Measurements from ENCODE around the gene PCDH9. TPM values are rescaled to one million over a fixed set of nuclear protein-coding genes. Genes with fewer than 3 reads are reported as not detected.

Gene PCDH9
- total RNA-seq, 1 experiment from 2014 or later: 0.11 TPM

GRCh38 chr13:67226696-67227095, 3.4 kb downstream of the PCDH9 start:
- H3K27me3 ChIP-seq (replicated peaks; ENCODE audit: control insufficient read depth, insufficient read depth, low read length): no peaks in the 10 kb centered on the region
- Mint-ChIP-seq H3K36me3 (ENCODE audit: insufficient read depth, unreplicated experiment) (peaks cover 5% of the 10 kb centered on the region), H3K4me3 (ENCODE audit: unreplicated experiment) (no peak overlapping the region), H3K27ac (ENCODE audit: unreplicated experiment) (no peak overlapping the region), H3K9me3 (ENCODE audit: unreplicated experiment) (no peaks in the 10 kb centered on the region), H3K4me1 (ENCODE audit: low read depth, unreplicated experiment) (peaks cover 9% of the 10 kb centered on the region), H3K27me3 (ENCODE audit: insufficient read depth, unreplicated experiment) (peaks cover 11% of the 10 kb centered on the region)
- H3K4me1 ChIP-seq: no peaks in the 10 kb centered on the region; the same call in 1 of the 2 replicates
- ChIA-PET POLR2A (no interaction called here), CTCF (no interaction called here)
- H3K36me3 ChIP-seq (ENCODE audit: control insufficient read depth, insufficient read depth, low read length): no peaks in the 10 kb centered on the region
- H3K4me3 ChIP-seq (ENCODE audit: low read depth, low read length): no peak overlapping the region
- BruUV-seq (replicated peaks): no TSS peak
- DNase-seq: no peak
- H3K9me3 ChIP-seq: no peaks in the 10 kb centered on the region
- TF ChIP-seq CTCF (IDR thresholded peaks at IDR 0.05; ENCODE audit: insufficient read depth in 1 of 2, low read depth in 1 of 2, low read length in 1 of 2, severe bottlenecking in 1 of 2, unreplicated experiment in 1 of 2): no peak
- intact Hi-C loops (cut with micrococcal nuclease; ENCODE audit: unreplicated experiment): loop anchor here (10.0 kb wide), 2 partner anchors 282 to 542 kb away; no protein-coding TSS in a partner anchor

- POLR2A ChIA-PET: no interaction called here
- H3K27ac Mint-ChIP-seq (ENCODE audit: unreplicated experiment): no peak overlapping the region
- no peak for DNase-seq
- H3K4me1 Mint-ChIP-seq (ENCODE audit: low read depth, unreplicated experiment): peaks cover 9% of the 10 kb centered on the region
- no peaks in the 10 kb centered on the region for H3K36me3 Mint-ChIP-seq (ENCODE audit: insufficient read depth, unreplicated experiment)
- intact Hi-C loops (cut with micrococcal nuclease; ENCODE audit: unreplicated experiment): loop anchor here (10.0 kb wide), 2 partner anchors 281 to 541 kb away; no protein-coding TSS in a partner anchor
- H3K27me3 Mint-ChIP-seq (ENCODE audit: insufficient read depth, unreplicated experiment): peaks cover 11% of the 10 kb centered on the region
- no peaks in the 10 kb centered on the region for H3K9me3 Mint-ChIP-seq (ENCODE audit: unreplicated experiment)
- no TSS peak for BruUV-seq (replicated peaks)
- H3K9me3 ChIP-seq: no peaks in the 10 kb centered on the region
- H3K4me3 ChIP-seq (ENCODE audit: low read depth, low read length): no peak overlapping the region
- no peak for TF ChIP-seq CTCF (IDR thresholded peaks at IDR 0.05; ENCODE audit: insufficient read depth in 1 of 2, low read depth in 1 of 2, low read length in 1 of 2, severe bottlenecking in 1 of 2, unreplicated experiment in 1 of 2)
- CTCF ChIA-PET: no interaction called here
- H3K4me3 Mint-ChIP-seq (ENCODE audit: unreplicated experiment): no peak overlapping the region
- H3K36me3 ChIP-seq (ENCODE audit: control insufficient read depth, insufficient read depth, low read length): no peaks in the 10 kb centered on the region
- H3K27me3 ChIP-seq (replicated peaks; ENCODE audit: control insufficient read depth, insufficient read depth, low read length): no peaks in the 10 kb centered on the region
- H3K4me1 ChIP-seq: no peaks in the 10 kb centered on the region; the same call in 1 of the 2 replicates
Observed at GRCh38 chr13:67225252-67226159, 4.6 kb downstream of the PCDH9 start.

- Histone ChIP-seq H3K9me3 (no peaks in the 10 kb centered on the region), H3K4me1 (no peaks in the 10 kb centered on the region), H3K4me3 (ENCODE audit: low read depth, low read length) (no peak overlapping the region), H3K36me3 (ENCODE audit: control insufficient read depth, insufficient read depth, low read length) (no peaks in the 10 kb centered on the region), H3K27me3 (replicated peaks; ENCODE audit: control insufficient read depth, insufficient read depth, low read length) (no peaks in the 10 kb centered on the region)
- Mint-ChIP-seq H3K27me3 (ENCODE audit: insufficient read depth, unreplicated experiment) (peaks cover 11% of the 10 kb centered on the region), H3K4me1 (ENCODE audit: low read depth, unreplicated experiment) (peaks cover 9% of the 10 kb centered on the region), H3K9me3 (ENCODE audit: unreplicated experiment) (no peaks in the 10 kb centered on the region), H3K4me3 (ENCODE audit: unreplicated experiment) (no peak overlapping the region), H3K36me3 (ENCODE audit: insufficient read depth, unreplicated experiment) (no peaks in the 10 kb centered on the region), H3K27ac (ENCODE audit: unreplicated experiment) (no peak overlapping the region)
- intact Hi-C loops (cut with micrococcal nuclease; ENCODE audit: unreplicated experiment): loop anchor here (1.0 to 10.0 kb wide), 6 partner anchors 149 to 1567 kb away; no protein-coding TSS in a partner anchor
- POLR2A ChIA-PET: no interaction called here
- CTCF ChIA-PET: interaction anchor here (0.6 to 1.1 kb wide), 4 partner anchors 144 to 605 kb away, joined by 3 to 8 read pairs (median 4); no protein-coding TSS in a partner anchor
- BruUV-seq (replicated peaks): no TSS peak
- peak; percentile 60 to 63 for DNase-seq
- TF ChIP-seq CTCF (IDR thresholded peaks at IDR 0.05; ENCODE audit: insufficient read depth in 1 of 2, low read depth in 1 of 2, low read length in 1 of 2, severe bottlenecking in 1 of 2, unreplicated experiment in 1 of 2): peak; percentile 69 to 81
Observed at GRCh38 chr13:67224148-67224846, 5.8 kb downstream of the PCDH9 start.

All from Caco-2 (cell line).